ENCODE measurements around the gene GRIK2.

The GRIK2 gene

DNA sequence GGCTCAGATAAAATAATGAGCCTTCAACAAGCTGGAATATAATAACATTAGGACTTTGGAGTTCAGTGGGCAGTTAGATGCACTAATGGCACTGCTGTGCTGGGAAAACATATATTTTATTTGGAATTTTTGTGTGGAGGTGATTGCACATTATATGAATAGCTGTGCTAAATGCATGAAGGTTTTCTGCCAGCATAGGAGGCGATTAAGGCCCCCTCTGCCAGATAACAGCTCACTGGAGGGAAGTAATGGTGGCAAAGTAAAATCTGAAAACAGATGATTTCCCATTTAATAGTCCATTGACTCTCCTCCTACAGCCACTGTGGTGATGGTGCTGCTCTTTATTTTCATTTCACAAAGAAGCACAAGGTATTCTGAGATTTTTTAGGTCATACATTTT is 326.0 kb downstream of the GRIK2 start:
- no peak for DNase-seq (ENCODE audit: low spot score)

DNA sequence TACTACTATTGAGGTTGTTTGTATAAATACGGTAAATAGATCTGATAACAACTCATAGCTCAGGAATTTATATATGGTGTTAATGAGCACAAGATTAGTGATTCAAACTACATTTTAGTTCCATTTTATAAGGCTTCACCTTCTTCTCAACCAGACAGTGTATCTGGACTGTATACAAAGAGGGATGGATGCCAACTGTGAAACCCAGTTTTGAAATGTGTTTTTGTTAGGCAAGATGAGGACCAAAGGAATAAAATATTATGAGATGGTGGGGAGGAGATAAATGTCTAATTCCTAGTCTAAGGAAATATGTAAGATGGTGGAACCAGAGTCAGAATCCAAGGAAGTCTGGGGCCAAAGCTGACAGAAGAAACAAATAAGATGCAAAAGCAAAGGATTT is 329.0 kb downstream of the GRIK2 start:
- no peak for DNase-seq (ENCODE audit: low spot score)

DNA sequence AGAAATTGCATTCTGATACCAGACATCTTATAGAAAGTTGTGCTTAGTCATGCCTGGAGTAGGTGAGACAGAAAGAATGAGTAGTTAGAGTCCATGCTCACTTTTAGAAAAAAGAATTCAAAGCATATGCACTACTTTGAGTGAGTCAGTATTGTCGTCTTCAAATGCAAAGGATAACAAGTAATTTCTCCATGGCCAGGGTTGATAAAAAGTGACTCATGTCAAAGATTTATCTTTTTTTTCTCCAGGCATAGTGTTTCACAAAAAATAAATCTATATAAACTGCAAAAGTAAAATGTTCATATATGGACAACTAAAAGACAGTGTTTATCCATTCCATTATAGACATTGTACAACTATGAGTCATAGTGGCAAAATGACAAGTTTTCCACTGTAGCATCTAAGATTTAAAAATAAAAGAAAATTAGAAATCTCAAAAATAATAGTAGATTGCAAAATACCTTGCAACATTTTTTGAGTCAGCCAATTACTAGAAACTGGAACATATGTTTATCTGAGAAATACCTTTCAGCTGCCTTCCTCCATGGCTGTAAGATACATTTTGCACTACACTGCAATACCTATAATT is 329.6 kb downstream of the GRIK2 start:
- DNase-seq (ENCODE audit: low spot score): no peak

DNA sequence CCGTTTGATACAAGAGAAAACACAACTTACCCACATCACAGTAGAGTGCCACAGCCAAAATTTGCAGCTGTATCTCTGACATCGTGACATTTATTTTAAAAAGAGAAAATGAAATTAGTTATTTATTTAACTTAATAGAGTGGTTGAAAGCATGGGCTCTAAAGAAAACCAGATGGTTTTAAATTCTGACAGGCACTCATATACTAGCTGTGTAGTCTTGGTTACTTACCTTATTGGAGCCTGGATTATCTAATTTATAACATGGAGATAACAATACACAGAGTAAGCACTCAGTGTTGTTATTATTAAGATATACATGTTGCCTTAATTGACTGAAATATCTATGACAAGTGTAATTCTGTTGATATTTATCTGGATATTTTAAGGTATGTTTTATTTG is 334.9 kb downstream of the GRIK2 start:
- DNase-seq (ENCODE audit: low spot score): no peak

DNA sequence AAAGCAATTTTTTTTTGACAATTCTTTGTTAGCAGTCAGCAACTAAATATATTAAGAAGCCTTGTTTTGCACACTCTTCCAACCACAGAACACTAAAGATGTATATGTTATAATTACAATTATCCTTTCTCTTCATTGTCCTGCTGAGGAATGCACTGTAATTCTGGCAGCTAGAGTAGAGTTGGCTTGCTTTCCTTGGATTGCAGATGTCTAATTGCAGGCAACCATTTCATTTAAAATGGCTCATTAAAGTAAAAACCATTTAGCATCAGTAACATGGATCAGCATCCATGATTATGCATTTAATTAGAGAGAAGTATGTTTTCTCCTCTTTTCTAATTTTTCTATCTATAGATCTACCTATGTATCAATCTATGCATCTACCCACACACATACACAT is 335.4 kb downstream of the GRIK2 start:
- DNase-seq (ENCODE audit: low spot score): no peak

DNA sequence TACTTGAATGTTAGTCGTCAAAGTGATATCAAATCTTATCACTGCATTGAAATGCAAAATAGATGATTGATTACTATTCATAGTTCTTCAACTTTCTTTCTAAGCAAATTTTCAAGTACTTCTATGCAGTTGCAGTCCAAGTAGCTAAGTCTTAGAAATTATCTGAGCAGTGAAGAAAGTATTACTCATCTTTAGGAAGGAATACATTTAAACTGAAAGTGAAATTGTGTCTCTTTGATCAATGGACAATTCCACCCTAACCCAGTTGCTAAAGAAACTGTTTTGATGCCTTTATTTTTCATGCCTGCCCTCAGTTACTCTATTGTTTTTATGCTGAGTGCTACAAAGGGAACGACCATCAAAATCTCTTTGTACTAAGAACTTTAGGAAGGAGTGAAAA is 337.4 kb downstream of the GRIK2 start:
- no peak for DNase-seq (ENCODE audit: low spot score)

DNA sequence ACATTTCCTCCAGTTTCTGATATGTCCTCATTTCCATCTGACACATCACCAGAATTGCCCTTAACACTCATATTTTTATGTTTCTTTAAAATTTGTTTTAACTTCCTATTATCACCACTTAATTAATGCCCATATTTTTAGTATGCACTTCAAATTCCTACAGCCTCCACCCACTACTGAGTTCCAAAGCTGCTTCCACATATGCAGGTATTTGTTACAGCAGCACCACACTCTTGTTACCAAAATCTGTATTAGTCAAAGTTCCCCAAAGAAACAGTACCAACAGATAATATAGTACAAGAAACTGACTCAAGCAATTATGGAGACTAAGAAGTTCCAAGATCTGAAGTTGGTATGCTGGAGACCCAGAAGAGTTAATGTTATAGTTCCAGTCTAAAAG is 340.4 kb downstream of the GRIK2 start:
- no peak for DNase-seq (ENCODE audit: low spot score)

DNA sequence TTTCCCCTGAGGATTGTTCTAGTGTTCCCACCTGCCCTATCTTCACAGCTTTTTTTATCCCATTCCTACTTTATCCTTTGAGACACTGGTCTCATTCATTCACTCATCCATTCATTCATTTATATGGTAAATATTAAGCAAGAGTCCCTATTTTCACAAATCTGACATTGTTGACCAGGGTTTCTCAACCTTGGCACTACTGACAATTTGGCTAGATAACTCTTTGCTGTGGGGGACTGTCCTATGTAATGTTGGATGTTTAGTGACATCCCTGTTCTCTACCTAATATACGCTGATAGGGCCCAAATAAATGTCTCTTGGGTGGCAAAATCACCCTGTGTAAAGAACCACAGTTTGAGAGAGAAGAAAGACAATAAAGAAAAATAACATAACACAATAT is 345.0 kb downstream of the GRIK2 start:
- DNase-seq (ENCODE audit: low spot score): no peak

DNA sequence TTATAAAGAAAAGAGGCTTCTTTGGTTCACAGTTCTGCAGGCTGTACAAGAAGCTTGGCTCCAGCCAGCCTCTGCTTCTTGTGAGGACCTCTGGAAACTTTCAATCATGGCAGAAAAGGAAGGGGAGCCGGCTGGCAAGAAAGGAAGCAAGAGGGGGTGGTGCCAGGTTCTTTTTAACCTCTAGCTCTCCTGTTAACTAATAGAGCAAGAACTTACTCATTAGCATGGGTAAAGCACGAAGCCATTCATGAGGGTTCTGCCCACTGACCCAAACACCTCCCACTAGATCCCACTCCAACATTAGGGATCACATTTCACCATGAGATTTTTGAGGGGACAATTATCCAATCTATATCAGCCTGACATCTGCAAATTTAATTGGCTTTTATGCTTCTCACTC is 347.1 kb downstream of the GRIK2 start:
- no peak for DNase-seq (ENCODE audit: low spot score)

DNA sequence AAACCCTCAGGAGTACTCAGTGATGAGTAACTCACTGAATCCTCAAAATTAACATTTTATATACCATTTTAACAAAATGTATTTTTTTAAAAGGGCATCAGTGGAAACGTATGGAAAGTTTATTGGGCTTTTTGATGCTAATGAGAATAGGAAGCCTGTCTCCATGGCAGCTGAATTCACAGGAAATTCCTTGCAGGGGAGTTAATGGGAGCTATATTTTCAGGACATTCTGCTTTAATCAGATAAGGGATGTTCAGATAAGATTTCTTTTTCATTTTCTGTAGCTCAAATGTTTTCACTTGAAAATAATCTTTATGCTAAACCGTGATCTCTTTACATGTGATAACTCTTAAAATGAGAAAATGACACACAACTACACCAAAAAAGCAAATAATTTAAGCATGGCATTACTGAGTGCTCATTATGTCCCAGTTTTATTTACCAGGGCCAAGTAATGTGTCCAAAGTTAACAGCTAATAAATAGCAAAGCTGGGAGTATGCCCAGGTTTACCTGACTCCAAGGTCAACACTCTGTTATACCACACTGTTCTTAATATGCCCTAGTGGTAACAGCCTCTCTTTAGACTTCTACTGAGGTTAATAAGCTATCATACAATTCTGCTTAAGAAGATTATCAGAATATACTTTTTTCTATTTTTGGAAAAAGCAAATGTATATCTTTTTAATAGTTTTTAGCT is 348.1 kb downstream of the GRIK2 start:
- DNase-seq (ENCODE audit: low spot score): no peak

DNA sequence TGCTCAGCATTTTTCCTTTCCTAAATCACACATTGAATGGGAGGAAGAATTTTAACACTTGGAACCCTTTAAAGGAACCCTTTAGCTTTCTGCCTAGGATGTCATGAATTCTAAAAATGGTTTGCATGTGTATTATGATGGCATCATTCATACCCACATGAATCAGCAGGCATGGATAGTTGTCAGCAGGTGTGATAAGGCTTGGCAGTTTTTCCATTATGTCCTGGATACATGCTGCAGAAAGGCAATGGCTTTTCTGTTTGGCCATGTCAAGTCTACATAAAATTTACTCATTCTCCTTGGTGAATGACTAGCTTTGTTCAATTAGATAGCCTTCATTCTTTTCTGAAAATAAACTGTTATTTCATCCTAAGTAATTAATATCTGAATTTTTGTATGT is 353.7 kb downstream of the GRIK2 start:
- DNase-seq (ENCODE audit: low spot score): no peak

DNA sequence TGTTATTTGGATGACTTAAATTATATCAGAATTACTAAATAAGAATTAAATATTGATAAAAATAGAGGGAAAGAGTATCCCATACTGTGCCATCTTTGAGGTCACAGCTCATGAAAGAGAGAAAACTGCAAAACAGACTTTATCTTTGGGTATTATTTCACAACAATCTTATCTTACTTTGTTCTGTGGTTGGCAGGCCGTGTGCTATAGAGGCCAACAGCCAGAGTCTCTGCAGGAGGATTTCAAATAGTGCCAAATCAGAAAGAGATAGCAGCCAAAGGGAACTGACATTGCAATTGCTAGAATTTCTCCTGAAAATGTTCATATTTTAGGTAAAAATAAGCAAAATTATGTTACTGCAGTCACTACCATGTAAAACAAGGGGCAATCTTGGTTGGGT is 354.2 kb downstream of the GRIK2 start:
- DNase-seq (ENCODE audit: low spot score): no peak

DNA sequence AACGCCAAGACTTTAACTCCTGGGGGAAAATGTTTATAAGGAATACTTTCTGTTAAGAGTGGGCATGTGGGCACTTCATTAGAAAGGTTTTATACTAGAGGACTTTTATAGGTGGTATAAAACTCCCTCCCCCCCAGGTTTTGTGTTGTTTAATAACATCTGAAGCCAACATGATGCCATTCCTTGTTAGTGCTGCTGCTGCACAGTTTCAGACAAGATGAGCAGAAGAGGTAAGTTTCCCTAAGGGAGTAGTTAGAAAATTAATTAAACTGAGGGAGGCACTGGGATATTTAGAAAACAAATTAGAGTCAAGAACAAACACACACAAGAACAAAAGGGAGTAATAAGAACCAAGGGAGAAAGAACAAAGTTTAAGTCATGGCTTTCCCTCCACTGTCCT is 362.4 kb downstream of the GRIK2 start:
- no peak for DNase-seq (ENCODE audit: low spot score)

DNA sequence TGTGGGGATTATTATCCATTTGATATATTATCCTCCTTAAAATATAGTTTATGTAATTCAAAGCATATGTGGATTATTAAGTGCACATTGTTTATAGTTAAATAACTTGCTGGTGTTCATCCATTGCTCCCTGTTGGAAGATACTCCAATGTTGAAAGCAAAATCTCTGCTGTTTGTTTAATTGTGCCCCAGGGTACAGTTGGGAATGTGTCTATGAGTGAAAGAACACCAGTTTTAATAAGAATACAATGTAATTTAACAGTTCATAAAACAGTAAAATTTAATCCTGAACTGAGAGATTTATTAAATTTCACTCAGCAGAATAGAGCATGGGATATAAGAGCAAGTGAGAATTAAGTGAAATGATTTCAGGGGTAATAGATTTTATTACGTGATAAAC is 364.9 kb downstream of the GRIK2 start:
- no peak for DNase-seq (ENCODE audit: low spot score)

DNA sequence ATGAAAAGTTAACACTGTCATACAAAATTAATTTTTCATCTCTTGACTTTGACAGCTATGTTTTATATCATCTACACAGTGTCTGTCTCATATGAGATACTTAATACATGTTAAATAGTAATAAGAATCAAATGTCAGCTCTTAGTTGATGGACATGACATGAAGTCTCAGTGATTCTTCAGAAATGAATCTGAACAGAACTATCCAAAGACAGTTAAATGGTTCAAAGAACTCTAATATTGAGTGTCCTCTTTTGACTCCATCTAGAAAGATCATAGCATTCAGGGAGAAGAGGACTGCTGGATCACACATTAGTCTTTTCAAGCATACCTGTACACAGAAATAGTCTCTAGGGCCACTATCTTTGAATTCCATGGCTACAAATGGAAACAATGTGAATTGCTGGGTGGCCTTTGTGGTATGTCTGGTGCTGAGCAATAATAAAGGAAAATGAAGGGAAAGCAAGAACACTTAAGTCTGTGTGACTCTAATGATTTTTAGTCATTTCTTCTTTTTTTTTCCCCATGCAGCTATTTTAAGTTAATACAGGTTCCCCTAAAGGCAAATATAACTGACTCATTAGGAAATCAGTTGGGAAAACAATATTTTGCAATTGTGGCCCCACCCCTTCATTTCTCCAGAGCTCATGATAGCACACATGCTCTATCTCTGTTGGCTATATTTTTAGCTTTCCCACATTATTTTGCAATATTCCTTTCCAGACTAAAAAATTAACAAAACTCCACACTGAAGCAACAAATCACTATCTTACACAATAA is 367.5 kb downstream of the GRIK2 start:
- no peak for DNase-seq (ENCODE audit: low spot score)

DNA sequence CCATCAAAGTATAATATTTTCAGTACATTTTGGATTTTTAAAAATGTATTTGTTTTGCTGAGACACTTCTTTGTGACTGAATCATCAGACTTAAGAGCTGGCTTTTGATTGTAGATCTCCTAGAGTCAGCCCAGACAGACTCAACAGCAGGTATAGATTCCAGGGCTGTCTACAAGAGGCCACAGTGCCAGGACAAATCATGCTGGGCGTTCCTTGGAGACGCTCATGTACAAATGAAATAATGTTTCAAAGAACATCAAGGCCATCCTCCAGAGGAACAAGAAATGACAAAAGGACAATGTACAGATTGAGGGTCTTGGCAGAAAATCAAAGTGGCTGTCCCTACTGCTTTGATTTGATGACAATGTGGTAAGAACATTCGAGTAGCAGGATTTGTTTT is 369.3 kb downstream of the GRIK2 start:
- DNase-seq (ENCODE audit: low spot score): no peak

DNA sequence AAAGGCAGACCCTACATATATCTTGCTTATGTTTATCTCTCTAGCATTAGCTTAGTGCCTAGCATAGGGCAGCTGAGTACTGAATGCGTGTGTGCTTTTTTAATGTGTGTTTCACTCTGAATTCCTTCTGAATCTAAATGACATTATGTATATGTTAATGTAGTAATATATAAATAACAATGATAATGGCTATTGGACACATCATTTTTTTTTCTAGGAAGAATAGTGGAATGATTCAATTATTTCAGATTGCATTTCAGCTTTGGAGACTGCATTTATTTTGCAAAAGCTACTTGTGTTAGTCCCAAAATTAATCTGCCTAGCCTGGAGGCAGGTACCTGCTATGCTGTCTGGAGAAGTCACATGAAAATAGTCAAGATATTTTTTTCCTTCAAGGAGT is 371.8 kb downstream of the GRIK2 start:
- no peak for DNase-seq (ENCODE audit: low spot score)

DNA sequence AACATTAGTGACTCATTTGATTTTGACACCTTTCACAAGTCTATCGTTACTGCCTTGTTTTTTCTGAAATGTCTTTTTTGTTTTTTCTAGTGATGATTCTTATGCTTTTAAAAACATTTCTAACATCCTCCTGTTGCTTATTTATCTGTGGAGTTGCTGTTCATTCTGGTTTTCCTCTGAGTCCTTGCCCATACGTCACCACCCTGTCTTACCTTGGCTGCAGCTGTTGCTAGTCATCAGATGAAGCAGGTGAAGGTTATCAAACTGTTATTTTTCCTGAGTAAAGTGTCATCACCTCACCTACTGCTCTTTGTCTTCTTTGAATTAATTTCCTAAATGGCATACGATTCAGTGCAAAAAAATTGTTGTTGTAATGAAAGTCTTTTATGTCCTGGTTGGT is 376.6 kb downstream of the GRIK2 start:
- no peak for DNase-seq (ENCODE audit: low spot score)

DNA sequence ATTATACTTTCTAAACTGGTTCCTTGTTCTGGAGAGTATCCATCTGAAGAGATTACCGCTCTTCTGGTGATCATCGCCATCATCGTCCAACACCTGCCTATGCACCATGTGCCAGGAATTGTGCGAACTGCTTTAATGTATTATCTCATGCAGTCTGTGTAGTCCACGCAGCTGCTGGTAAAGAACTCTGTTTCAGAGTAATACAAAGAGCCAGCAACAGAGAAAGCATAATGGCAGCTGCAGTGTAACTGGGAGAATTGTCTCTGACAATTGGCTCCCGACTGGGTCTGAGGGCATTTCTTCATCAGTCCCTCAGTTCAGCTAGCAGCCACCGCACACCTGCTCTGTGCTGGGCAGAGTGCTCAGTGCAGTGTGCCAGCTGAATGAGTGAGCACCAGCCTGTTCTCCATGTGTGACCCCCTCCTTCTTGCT is 383.4 kb downstream of the GRIK2 start:
- no peak for DNase-seq (ENCODE audit: low spot score)

DNA sequence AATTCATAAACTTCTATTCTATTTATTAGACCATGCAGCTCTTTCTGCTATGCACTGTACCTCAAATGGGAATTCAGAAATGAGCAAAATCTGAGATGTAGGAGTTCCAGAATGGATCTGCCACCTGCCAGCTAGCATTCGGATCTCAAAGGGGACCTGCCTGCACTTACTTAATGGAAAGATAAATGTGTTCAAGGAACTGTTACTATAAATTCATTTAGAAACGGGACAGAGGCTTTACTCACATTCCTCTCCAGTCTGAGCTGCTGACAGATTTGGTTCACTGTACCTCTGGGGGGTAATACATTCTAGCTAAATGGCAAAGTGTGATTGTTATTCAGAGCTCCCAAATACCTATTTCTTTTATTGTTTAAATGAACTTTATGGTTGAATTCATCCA is 384.1 kb downstream of the GRIK2 start:
- DNase-seq (ENCODE audit: low spot score): no peak

DNA sequence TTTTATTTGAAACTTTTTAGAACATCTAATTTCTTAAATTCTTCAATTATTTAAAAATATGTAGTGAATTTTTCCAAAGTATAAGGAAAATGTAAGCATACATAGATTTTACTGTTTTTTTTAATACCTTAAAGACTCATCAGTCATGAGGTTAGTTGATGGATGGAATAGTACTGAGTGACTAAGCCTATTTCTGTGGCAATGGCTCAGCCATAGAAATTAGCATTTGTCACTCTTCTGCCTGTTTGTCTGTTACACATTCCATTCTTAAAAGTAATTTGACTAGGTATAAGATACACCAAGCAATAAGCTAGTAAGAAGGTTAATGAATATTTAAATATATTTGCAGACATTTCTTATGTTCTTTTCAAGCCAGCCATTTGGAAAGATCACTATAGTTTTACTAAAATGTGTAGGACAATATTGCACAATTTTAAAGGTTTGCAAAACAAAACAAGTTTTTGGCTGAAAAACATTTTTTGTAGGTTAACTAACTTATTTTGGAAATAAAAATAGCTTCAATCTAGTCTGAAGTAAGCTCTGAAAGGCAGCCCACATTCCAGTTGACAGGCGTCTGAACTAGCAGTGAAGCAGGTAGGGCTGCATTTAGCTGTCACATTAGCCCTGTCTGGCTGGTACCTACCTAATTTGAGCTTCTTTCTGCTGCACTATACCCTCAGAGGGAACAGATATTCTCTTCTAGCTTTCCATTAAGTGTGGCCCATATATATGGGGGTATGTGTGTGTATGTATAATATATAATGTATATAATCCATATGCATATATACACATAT is 385.7 kb downstream of the GRIK2 start:
- no peak for DNase-seq (ENCODE audit: low spot score)

DNA sequence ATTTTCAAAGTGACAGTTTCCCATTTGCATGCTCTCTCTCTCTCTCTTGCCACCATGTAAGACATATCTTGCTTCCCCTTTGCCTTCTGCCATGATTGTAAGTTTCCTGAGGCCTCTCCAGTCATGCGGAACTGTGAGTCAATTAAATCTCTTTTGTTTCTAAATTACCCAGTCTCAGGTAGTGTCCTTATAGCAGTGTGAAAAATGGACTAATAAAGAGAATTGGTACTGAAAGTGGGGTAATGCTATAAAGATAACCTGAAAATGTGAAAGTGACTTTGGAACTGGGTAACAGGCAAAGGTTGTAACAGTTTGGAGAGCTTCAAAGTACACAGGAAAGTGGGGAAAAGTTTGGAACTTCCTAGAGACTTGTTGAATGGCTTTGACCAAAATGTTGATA is 389.8 kb downstream of the GRIK2 start:
- DNase-seq (ENCODE audit: low spot score): no peak

DNA sequence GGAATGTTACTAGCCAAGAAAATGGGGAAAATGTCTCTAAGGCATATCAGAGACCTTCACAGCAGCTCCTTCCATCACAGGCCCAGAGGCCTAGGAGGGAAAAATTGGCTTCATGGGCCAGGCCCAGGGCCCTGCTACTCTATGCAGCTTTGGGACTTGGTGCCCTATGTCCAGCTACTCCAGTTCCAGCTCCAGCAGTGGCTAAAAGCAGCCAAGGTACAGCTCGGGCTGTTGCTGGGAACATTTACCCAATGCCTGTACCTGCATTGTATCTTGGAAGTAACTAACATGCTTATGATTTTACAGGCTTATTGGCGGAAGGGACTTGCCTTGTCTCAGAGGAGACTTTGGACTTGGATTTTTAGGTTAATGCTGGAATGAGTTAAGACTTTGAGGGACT is 390.6 kb downstream of the GRIK2 start:
- DNase-seq (ENCODE audit: low spot score): no peak

Data from germinal center (tissue), 1 donor.